ENCODE data around the gene CCSER1. TPM values are rescaled to one million over a fixed set of nuclear protein-coding genes. Genes with fewer than 3 reads are reported as not detected.

Gene CCSER1
- total RNA-seq, 3 donors from 2014 or later (not counting 1 experiment from before 2014, with no cell fraction given) = 0.87 to 1.1 (median 1.1) TPM

GRCh38 chr4:91519155-91519554 lies 1392.0 kb downstream of the CCSER1 start:
- TF ChIP-seq, protein P1, sequence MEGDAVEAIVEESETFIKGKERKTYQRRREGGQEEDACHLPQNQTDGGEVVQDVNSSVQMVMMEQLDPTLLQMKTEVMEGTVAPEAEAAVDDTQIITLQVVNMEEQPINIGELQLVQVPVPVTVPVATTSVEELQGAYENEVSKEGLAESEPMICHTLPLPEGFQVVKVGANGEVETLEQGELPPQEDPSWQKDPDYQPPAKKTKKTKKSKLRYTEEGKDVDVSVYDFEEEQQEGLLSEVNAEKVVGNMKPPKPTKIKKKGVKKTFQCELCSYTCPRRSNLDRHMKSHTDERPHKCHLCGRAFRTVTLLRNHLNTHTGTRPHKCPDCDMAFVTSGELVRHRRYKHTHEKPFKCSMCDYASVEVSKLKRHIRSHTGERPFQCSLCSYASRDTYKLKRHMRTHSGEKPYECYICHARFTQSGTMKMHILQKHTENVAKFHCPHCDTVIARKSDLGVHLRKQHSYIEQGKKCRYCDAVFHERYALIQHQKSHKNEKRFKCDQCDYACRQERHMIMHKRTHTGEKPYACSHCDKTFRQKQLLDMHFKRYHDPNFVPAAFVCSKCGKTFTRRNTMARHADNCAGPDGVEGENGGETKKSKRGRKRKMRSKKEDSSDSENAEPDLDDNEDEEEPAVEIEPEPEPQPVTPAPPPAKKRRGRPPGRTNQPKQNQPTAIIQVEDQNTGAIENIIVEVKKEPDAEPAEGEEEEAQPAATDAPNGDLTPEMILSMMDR (IDR thresholded peaks at IDR 0.05) = no peak
- no peaks in the 10 kb centered on the region for H3K4me1 ChIP-seq (ENCODE audit: control insufficient read depth, insufficient read depth, low read length)
- H3K27me3 Mint-ChIP-seq (ENCODE audit: low read depth in 2 of 2) = no peaks in the 10 kb centered on the region
- peaks cover 12% of the 10 kb centered on the region for H3K9me3 ChIP-seq (ENCODE audit: control insufficient read depth, insufficient read depth, low read length)
- no peak overlapping the region for H3K4me3 Mint-ChIP-seq
- H3K9me3 Mint-ChIP-seq = peaks cover 10 to 32% of the 10 kb centered on the region in 2 donors
- no peaks in the 10 kb centered on the region for H3K36me3 ChIP-seq (ENCODE audit: control insufficient read depth, insufficient read depth, low read length)
- no peaks in the 10 kb centered on the region for H3K27me3 ChIP-seq (ENCODE audit: control insufficient read depth, insufficient read depth, low read length)
- no peak overlapping the region for H3K4me3 ChIP-seq (ENCODE audit: low read length)
- H3K4me1 Mint-ChIP-seq = no peaks in the 10 kb centered on the region
- H3K27ac Mint-ChIP-seq = no peak overlapping the region
- peaks cover 30% of the 10 kb centered on the region for H3K36me3 Mint-ChIP-seq
- no peak overlapping the region for H3K27ac ChIP-seq (ENCODE audit: low read length)
- intact Hi-C loops (cut with micrococcal nuclease) = no loop called here
- DNase-seq = no peak
- WGBS (ENCODE audit: insufficient coverage) = 92% methylated on average over 6 of the region's 6 CpGs
- no peak for ATAC-seq

GRCh38 chr4:91525621-91526020 lies 1398.4 kb downstream of the CCSER1 start:
- H3K4me3 Mint-ChIP-seq = no peak overlapping the region

DNA sequence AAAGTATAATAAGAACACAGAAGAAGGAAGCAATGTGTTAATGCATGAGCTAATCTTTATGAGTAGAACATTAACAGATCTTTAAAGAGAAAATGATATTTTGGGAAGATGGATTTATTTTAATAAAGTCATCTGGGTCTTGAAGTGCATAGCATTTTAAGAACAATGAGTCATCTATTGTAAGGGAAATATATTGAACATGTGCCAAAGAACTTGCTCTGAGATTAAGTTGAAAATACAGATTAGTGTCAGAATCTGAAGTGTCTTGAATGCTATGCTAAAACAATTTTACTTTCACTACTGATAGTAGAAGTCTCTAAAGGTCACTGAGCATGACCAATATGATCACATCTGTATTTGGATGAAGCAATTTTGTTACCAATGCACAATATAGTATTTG lies 1399.9 kb downstream of the CCSER1 start:
- H3K27me3 Mint-ChIP-seq (ENCODE audit: low read depth in 2 of 2) = no peaks in the 10 kb centered on the region
- ATAC-seq (no peak), DNase-seq (no peak)
- H3K36me3 Mint-ChIP-seq = peaks cover 20% of the 10 kb centered on the region
- intact Hi-C loops (cut with micrococcal nuclease) = no loop called here
- no peak overlapping the region for H3K4me3 Mint-ChIP-seq
- no peaks in the 10 kb centered on the region for H3K4me1 Mint-ChIP-seq
- Histone ChIP-seq H3K27me3 (ENCODE audit: control insufficient read depth, insufficient read depth, low read length) (no peaks in the 10 kb centered on the region), H3K27ac (ENCODE audit: low read length) (no peak overlapping the region), H3K4me3 (ENCODE audit: low read length) (no peak overlapping the region), H3K4me1 (ENCODE audit: control insufficient read depth, insufficient read depth, low read length) (no peaks in the 10 kb centered on the region), H3K36me3 (ENCODE audit: control insufficient read depth, insufficient read depth, low read length) (no peaks in the 10 kb centered on the region), H3K9me3 (ENCODE audit: control insufficient read depth, insufficient read depth, low read length) (no peaks in the 10 kb centered on the region)
- TF ChIP-seq, protein P1 (IDR thresholded peaks at IDR 0.05) = no peak
- peaks cover 12 to 27% of the 10 kb centered on the region in 2 donors for H3K9me3 Mint-ChIP-seq
- no peak overlapping the region for H3K27ac Mint-ChIP-seq

More at GRCh38 chr4:91525621-91526020, 1398.4 kb downstream of the CCSER1 start:
- Histone ChIP-seq H3K27ac (ENCODE audit: low read length) (no peak overlapping the region), H3K36me3 (ENCODE audit: control insufficient read depth, insufficient read depth, low read length) (no peaks in the 10 kb centered on the region), H3K4me1 (ENCODE audit: control insufficient read depth, insufficient read depth, low read length) (no peaks in the 10 kb centered on the region), H3K9me3 (ENCODE audit: control insufficient read depth, insufficient read depth, low read length) (no peaks in the 10 kb centered on the region), H3K4me3 (ENCODE audit: low read length) (no peak overlapping the region), H3K27me3 (ENCODE audit: control insufficient read depth, insufficient read depth, low read length) (no peaks in the 10 kb centered on the region)
- H3K4me1 Mint-ChIP-seq = no peaks in the 10 kb centered on the region
- peaks cover 26% of the 10 kb centered on the region for H3K36me3 Mint-ChIP-seq
- H3K9me3 Mint-ChIP-seq = peaks cover 12 to 28% of the 10 kb centered on the region in 2 donors
- TF ChIP-seq, protein P1 (IDR thresholded peaks at IDR 0.05) = no peak
- WGBS (ENCODE audit: insufficient coverage) = 90% methylated on average over 1 of the region's 1 CpG
- no peak for DNase-seq
- ATAC-seq = no peak
- H3K27ac Mint-ChIP-seq = no peak overlapping the region
- intact Hi-C loops (cut with micrococcal nuclease) = no loop called here
- no peaks in the 10 kb centered on the region for H3K27me3 Mint-ChIP-seq (ENCODE audit: low read depth in 2 of 2)

DNA sequence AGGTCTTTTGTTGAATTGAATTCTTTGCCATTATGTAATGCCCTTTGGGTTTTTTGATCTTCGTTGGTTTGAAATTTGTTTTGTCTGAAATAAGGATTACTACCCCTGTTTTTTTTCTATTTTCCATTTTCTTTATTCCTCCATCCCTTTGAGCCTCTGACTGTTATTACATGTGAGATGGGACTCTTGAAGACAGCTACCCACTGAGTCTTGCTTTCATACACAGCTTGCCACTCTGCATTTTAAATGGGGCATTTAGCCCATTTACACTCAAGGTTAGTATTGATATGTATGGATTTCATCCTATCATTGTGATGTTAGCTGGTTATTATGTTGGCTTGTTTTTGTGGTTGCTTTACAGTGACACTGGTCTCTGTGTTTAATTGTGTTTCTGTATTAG lies 1440.4 kb downstream of the CCSER1 start:
- H3K27me3 ChIP-seq (ENCODE audit: control insufficient read depth, insufficient read depth, low read length) = no peaks in the 10 kb centered on the region
- peaks cover 24 to 42% of the 10 kb centered on the region in 2 donors for H3K9me3 Mint-ChIP-seq
- peaks cover 25% of the 10 kb centered on the region for H3K36me3 Mint-ChIP-seq
- H3K9me3 ChIP-seq (ENCODE audit: control insufficient read depth, insufficient read depth, low read length) = peaks cover 16% of the 10 kb centered on the region
- no peak overlapping the region for H3K4me3 Mint-ChIP-seq
- H3K27me3 Mint-ChIP-seq (ENCODE audit: low read depth in 2 of 2) = no peaks in the 10 kb centered on the region
- H3K27ac ChIP-seq (ENCODE audit: low read length) = no peak overlapping the region
- no peaks in the 10 kb centered on the region for H3K36me3 ChIP-seq (ENCODE audit: control insufficient read depth, insufficient read depth, low read length)
- no peaks in the 10 kb centered on the region for H3K4me1 Mint-ChIP-seq
- no peak for DNase-seq
- ATAC-seq = no peak
- TF ChIP-seq, protein P1 (IDR thresholded peaks at IDR 0.05) = no peak
- intact Hi-C loops (cut with micrococcal nuclease) = no loop called here
- no peak overlapping the region for H3K4me3 ChIP-seq (ENCODE audit: low read length)
- no peak overlapping the region for H3K27ac Mint-ChIP-seq
- H3K4me1 ChIP-seq (ENCODE audit: control insufficient read depth, insufficient read depth, low read length) = no peaks in the 10 kb centered on the region
- WGBS (ENCODE audit: insufficient coverage) = no CpG with 5 or more reads among the region's 1 CpG
